ENCODE data around the gene ANO3. TPM values are rescaled to one million over a fixed set of nuclear protein-coding genes. Genes with fewer than 3 reads are reported as not detected.

The ANO3 gene
- total and polyA plus RNA-seq, 2 of the 8 experiments (the other 6 are each of a cell fraction or from before 2014, with no cell fraction given) = not detected

GRCh38 chr11:26331911-26332571 lies at the start of gene ANO3 (continued):
- TF ChIP-seq TCF12 (IDR thresholded peaks at IDR 0.05; ENCODE audit: low read depth, low read length) (no peak), RBBP5 (IDR thresholded peaks at IDR 0.05; ENCODE audit: borderline replicate concordance, low read depth, low read length) (peak; percentile 46; the same call in 1 of the 2 replicates), SP2 (IDR thresholded peaks at IDR 0.05; ENCODE audit: low read length) (no peak), GTF2F1 (IDR thresholded peaks at IDR 0.05; ENCODE audit: borderline replicate concordance, low read depth, low read length) (no peak), CHD1 (IDR thresholded peaks at IDR 0.05; ENCODE audit: low read depth, low read length) (no peak), HDAC6 (IDR thresholded peaks at IDR 0.05; ENCODE audit: low read depth, low read length) (no peak), CHD2 (IDR thresholded peaks at IDR 0.05; ENCODE audit: low read length) (no peak), RAD21 (IDR thresholded peaks at IDR 0.05 in 1 of 2, conservative IDR thresholded peaks at IDR 0.05 in 1 of 2; ENCODE audit: low read depth in 2 of 2, low read length in 2 of 2) (peak; percentile 62 to 66), POLR2A (IDR thresholded peaks at IDR 0.05; ENCODE audit: control extremely low read depth in 1 of 2, low read depth in 2 of 2, low read length in 2 of 2) (no peak), TAF7 (optimal IDR thresholded peaks at IDR 0.05; ENCODE audit: borderline replicate concordance, low read depth, low read length) (no peak), CTBP2 (IDR thresholded peaks at IDR 0.05; ENCODE audit: borderline replicate concordance, insufficient read depth, insufficient read length, low read length) (no peak), SP4 (IDR thresholded peaks at IDR 0.05; ENCODE audit: low read length) (no peak), KDM4A (IDR thresholded peaks at IDR 0.05; ENCODE audit: low read depth, low read length, severe bottlenecking) (no peak), SP1 (IDR thresholded peaks at IDR 0.05; ENCODE audit: low read depth, low read length) (peak; percentile 60; the same call in 1 of the 2 replicates)
